SK-N-SH (cell line): ENCODE results near the gene ZNF407. TPM values are rescaled to one million over a fixed set of nuclear protein-coding genes. Genes with fewer than 3 reads are reported as not detected.

Experiments used
- CTCF ChIA-PET: fragments of 300-600, 350-600 bp; formaldehyde crosslinking; extraction: SDS; loops from one replicate; lab custom pipeline; 2021; lab: Yijun Ruan, JAX
- POLR2A ChIA-PET: fragments of 350-600 bp; sonication (Branson Sonifier 250); formaldehyde crosslinking; extraction: SDS; loops from one replicate; lab custom pipeline; 2020; ENCODE audit warnings: antibody characterized with exemption, inconsistent platforms; lab: Yijun Ruan, JAX
- DNase-seq: peaks from one replicate; pipeline ENCODE4 v3.0.0; 2012
- H2AFZ ChIP-seq: fragments of 200-600 bp; sonication (generic); 2 replicates; pipeline ENCODE4 v1.8.1; 2016; ENCODE audit warnings: antibody characterized with exemption, mild to moderate bottlenecking, low read depth
- H3F3A ChIP-seq: fragments of 200-600 bp; sonication (generic); replicated peaks from 2 replicates; pipeline ENCODE3; 2016; ENCODE audit warnings: antibody characterized with exemption, mild to moderate bottlenecking; ENCODE audit not compliant: insufficient read depth
- H3K27ac ChIP-seq, 2 experiments: fragments of 200-500 bp in 1 of 2; fragments of 200-600 bp in 1 of 2; sonication (Bioruptor generic) in 1 of 2; sonication (generic), shearing (Covaris generic) in 1 of 2; 2 replicates each; pipeline versions ENCODE4 v1.5.1 to v1.6.1; 2014 to 2016; ENCODE audit warnings: low read depth in 2 of 2, inconsistent platforms in 1 of 2, low read length in 1 of 2, mild to moderate bottlenecking in 1 of 2, mixed read lengths in 1 of 2
- H3K27me3 ChIP-seq: fragments of 200-600 bp; sonication (generic), shearing (Covaris generic); 2 replicates; pipeline ENCODE4 v1.6.1; 2016; ENCODE audit warnings: mixed run types; ENCODE audit not compliant: insufficient read depth
- H3K36me3 ChIP-seq, 2 experiments: fragments of 200-500 bp in 1 of 2; fragments of 200-600 bp in 1 of 2; sonication (Bioruptor generic) in 1 of 2; sonication (generic) in 1 of 2; replicated peaks in 1 of 2; 2 replicates each; pipeline versions ENCODE3 to v1.5.1; 2014 to 2016; ENCODE audit warnings: low read length in 1 of 2, mild to moderate bottlenecking in 1 of 2; ENCODE audit not compliant: insufficient read depth in 2 of 2, control insufficient read depth in 1 of 2
- H3K4me1 ChIP-seq, 2 experiments: fragments of 200-500 bp in 1 of 2; fragments of 200-600 bp in 1 of 2; sonication (Bioruptor generic) in 1 of 2; sonication (generic), shearing (Covaris generic) in 1 of 2; 2 replicates each; pipeline versions ENCODE4 v1.5.1 to v1.6.1; 2014 to 2016; ENCODE audit warnings: low read depth in 1 of 2, low read length in 1 of 2, mixed run types in 1 of 2; ENCODE audit not compliant: insufficient read depth in 2 of 2, control insufficient read depth in 1 of 2
- H3K4me2 ChIP-seq: fragments of 200-600 bp; sonication (generic), shearing (Covaris generic); 2 replicates; pipeline ENCODE4 v1.6.1; 2017; ENCODE audit warnings: mixed run types
- H3K4me3 ChIP-seq, 2 experiments: fragments of 200-500 bp in 1 of 2; fragments of 200-600 bp in 1 of 2; sonication (Bioruptor generic) in 1 of 2; sonication (generic), shearing (Covaris generic) in 1 of 2; 2 replicates each; pipeline versions ENCODE4 v1.5.1 to v1.8.1; 2014 to 2016; ENCODE audit warnings: low read depth in 2 of 2, inconsistent platforms in 1 of 2, low read length in 1 of 2, mild to moderate bottlenecking in 1 of 2, mixed read lengths in 1 of 2, moderate library complexity in 1 of 2
- H3K79me2 ChIP-seq: fragments of 200-600 bp; sonication (generic); 2 replicates; pipeline ENCODE4 v1.8.1; 2017; ENCODE audit warnings: mild to moderate bottlenecking; ENCODE audit not compliant: insufficient read depth
- H3K9ac ChIP-seq: fragments of 200-600 bp; sonication (generic); 2 replicates; pipeline ENCODE4 v1.6.1; 2017; ENCODE audit warnings: mixed run types
- H3K9me2 ChIP-seq: fragments of 200-600 bp; sonication (generic); 2 replicates; pipeline ENCODE4 v1.6.1; 2017; ENCODE audit warnings: mixed run types
- H3K9me3 ChIP-seq: fragments of 200-600 bp; sonication (generic); 2 replicates; pipeline ENCODE4 v1.6.1; 2017; ENCODE audit warnings: mixed run types, mild to moderate bottlenecking, moderate library complexity
- H4K20me1 ChIP-seq: fragments of 200-600 bp; sonication (generic); 2 replicates; pipeline ENCODE4 v1.6.1; 2017; ENCODE audit warnings: mild to moderate bottlenecking, mixed run types; ENCODE audit not compliant: insufficient read depth
- CHD2 ChIP-seq: fragments of 150-350 bp; IDR thresholded peaks from 2 replicates; pipeline ENCODE4 v1.6.1; 2018; ENCODE audit warnings: low read length; ENCODE audit not compliant: partially characterized antibody
- ELF1 ChIP-seq: IDR thresholded peaks from 2 replicates; pipeline ENCODE4 v1.4.0; 2012
- EP300 ChIP-seq, 2 experiments: IDR thresholded peaks; 2 replicates each; pipeline versions ENCODE4 v1.4.0 to v1.6.1; 2012; ENCODE audit warnings: borderline replicate concordance in 1 of 2, low read depth in 1 of 2, low read length in 1 of 2
- FOXJ3 ChIP-seq: sonication (generic); formaldehyde crosslinking; IDR thresholded peaks from 2 replicates; pipeline ENCODE4 v1.5.1; 2020; ENCODE audit warnings: mild to moderate bottlenecking, missing genetic modification reagents
- FOXM1 ChIP-seq: IDR thresholded peaks from 2 replicates; pipeline ENCODE4 v1.4.0; 2012; ENCODE audit warnings: low read depth, mild to moderate bottlenecking
- GABPA ChIP-seq: IDR thresholded peaks from 2 replicates; pipeline ENCODE4 v1.4.0; 2012; ENCODE audit warnings: low read depth, mild to moderate bottlenecking
- GATA2 ChIP-seq: sonication (generic); formaldehyde crosslinking; IDR thresholded peaks from 2 replicates; pipeline ENCODE4 v1.5.0; 2020; ENCODE audit warnings: mild to moderate bottlenecking, missing genetic modification reagents
- JUND ChIP-seq: IDR thresholded peaks from 2 replicates; pipeline ENCODE4 v1.4.0; 2012
- MXI1 ChIP-seq: IDR thresholded peaks from 2 replicates; pipeline ENCODE4 v1.6.1; 2012; ENCODE audit warnings: mild to moderate bottlenecking, low read depth, low read length, improper control_type of control experiment
- NFIC ChIP-seq: IDR thresholded peaks from 2 replicates; pipeline ENCODE4 v1.4.0; 2012; ENCODE audit warnings: borderline replicate concordance
- NRF1 ChIP-seq: IDR thresholded peaks from 2 replicates; pipeline ENCODE4 v1.6.1; 2012; ENCODE audit warnings: low read depth, mild to moderate bottlenecking, low read length
- RAD21 ChIP-seq: IDR thresholded peaks from 2 replicates; pipeline ENCODE4 v1.6.1; 2012; ENCODE audit warnings: mild to moderate bottlenecking, low read length
- RCOR1 ChIP-seq: fragments of 150-350 bp; IDR thresholded peaks from 2 replicates; pipeline ENCODE4 v1.6.1; 2017; ENCODE audit warnings: antibody characterized with exemption, low read length
- RFX5 ChIP-seq: IDR thresholded peaks from 2 replicates; pipeline ENCODE4 v1.6.1; 2012; ENCODE audit warnings: mild to moderate bottlenecking, improper control_type of control experiment, low read length
- TCF12 ChIP-seq: IDR thresholded peaks from 2 replicates; pipeline ENCODE4 v1.4.0; 2012
- USF1 ChIP-seq: IDR thresholded peaks from 2 replicates; pipeline ENCODE4 v1.4.0; 2012; ENCODE audit warnings: low read depth, borderline replicate concordance
- WGBS: methylation state at CpG from one replicate; pipeline ENCODE4 v1.1.6; 2017; ENCODE audit warnings: low lambda C conversion rate; 5-methylcytosine and 5-hydroxymethylcytosine counted together
- polyA plus RNA-seq, 3 experiments: library from polyadenylated mRNA; depleted of rRNA; stranded (reverse); fragments of >200 nt; gene quantifications; 2 replicates each; pipeline ENCODE4 v1.2.3, GENCODE V29; 2012
- TF ChIP-seq, protein P1 (sequence below): IDR thresholded peaks from 2 replicates; pipeline ENCODE4; 2012
- TF ChIP-seq, protein P2 (sequence below): fragments of 200-600 bp; sonication (generic); IDR thresholded peaks from 2 replicates; pipeline ENCODE4 v1.6.1; 2017; ENCODE audit warnings: antibody characterized with exemption, mild to moderate bottlenecking, moderate library complexity

Gene ZNF407
- polyA plus RNA-seq, 1 of the 3 experiments (the other 2 are of a cell fraction), result 2.6 TPM

DNA sequence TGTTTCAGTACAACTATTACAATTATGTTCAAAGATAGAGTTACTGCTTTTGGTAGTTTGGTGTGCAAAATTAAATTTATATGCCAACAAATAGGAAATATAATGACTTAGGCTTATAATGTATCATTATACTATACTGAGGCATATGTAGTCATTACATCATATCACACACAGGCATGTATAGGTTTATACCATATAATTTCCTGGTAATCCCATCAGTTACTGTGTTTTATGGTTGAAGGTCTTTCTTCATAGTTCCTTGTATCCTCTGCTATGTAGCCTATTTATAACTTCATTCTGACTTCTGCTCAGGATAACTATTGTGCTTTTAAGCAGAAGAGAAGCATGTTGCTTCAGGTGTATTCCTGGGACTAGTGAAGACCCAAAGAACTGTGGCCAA lies 110.5 kb downstream of the ZNF407 start:
- no peak for DNase-seq

DNA sequence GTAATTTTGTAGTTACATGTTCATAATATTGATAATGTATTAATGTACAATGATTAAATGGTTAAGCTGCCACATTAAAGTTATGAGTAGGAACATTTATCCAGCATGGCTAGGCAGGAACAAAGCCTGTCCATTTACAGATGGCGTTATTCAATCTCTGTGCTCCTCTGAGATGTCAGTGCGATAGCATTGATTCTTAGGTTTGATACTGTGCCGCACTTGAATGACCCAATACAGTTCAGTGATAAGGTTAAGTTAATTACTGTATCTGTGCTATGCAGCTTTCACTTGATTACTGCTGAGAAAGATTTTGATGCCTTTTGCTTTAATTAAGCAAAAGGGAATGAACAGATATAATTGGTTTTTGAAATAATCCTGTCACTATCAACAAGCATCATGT lies 111.8 kb downstream of the ZNF407 start:
- CTCF ChIA-PET, result interaction anchor here (2.1 kb wide), 1 partner anchor 8 kb away, joined by 7 read pairs; no protein-coding TSS in a partner anchor

More for the DNA sequence above, 110.5 kb downstream of the ZNF407 start:
- Histone ChIP-seq H3K9me2 (no peaks in the 10 kb centered on the region), H3K9me3 (no peaks in the 10 kb centered on the region), H3K27ac (no peak overlapping the region), H3F3A (no peaks in the 10 kb centered on the region), H3K79me2 (no peaks in the 10 kb centered on the region), H3K4me3 (no peak overlapping the region), H3K36me3 (peaks cover 0 to 3% of the 10 kb centered on the region in 2 experiments), H3K4me2 (no peak overlapping the region), H2AFZ (no peak overlapping the region), H3K4me1 (peaks cover 0 to 3% of the 10 kb centered on the region in 2 experiments; a peak in 3 of 4 replicates), H4K20me1 (no peaks in the 10 kb centered on the region), H3K27me3 (no peaks in the 10 kb centered on the region), H3K9ac (no peak overlapping the region)
- ChIA-PET POLR2A (no interaction called here), CTCF (no interaction called here)
- TF ChIP-seq TCF12, result no peak

DNA sequence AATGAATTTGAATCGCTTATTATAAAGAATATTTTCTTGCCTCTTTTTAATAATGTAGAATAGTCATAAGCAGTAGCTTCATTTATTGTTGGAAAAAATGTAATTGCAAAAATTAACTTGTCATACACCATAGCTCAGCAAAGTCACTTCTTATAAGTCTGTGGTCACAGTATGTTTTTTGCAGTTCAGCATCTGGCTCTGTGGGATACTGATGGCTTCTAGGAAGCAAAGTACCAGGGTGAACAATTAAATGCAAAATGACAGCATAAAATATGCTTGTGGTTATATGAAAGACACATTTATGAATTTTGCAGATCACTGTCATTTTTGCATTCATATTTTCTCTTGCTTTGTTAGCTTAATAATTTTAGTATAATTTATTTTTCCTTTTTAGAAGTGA lies 116.5 kb downstream of the ZNF407 start:
- Histone ChIP-seq H3K27ac (no peak overlapping the region), H3K4me1 (peaks cover 0 to 3% of the 10 kb centered on the region in 2 experiments; a peak in 2 of 4 replicates), H3K36me3 (no peaks in the 10 kb centered on the region), H3K4me2 (no peak overlapping the region), H3K79me2 (no peaks in the 10 kb centered on the region), H4K20me1 (no peaks in the 10 kb centered on the region), H2AFZ (no peak overlapping the region), H3K9me2 (no peaks in the 10 kb centered on the region), H3K9me3 (no peaks in the 10 kb centered on the region), H3K9ac (no peak overlapping the region), H3F3A (no peaks in the 10 kb centered on the region), H3K4me3 (no peak overlapping the region), H3K27me3 (no peaks in the 10 kb centered on the region)
- 95% methylated on average over 1 of the region's 1 CpG for WGBS
- no peak for DNase-seq
- ChIA-PET CTCF (interaction anchor here (0.9 kb wide), 1 partner anchor 16 kb away, joined by 3 read pairs; no protein-coding TSS in a partner anchor), POLR2A (no interaction called here)
- TF ChIP-seq JUND (no peak), FOXJ3 (CRISPR knock-in tag) (no peak), ELF1 (no peak), USF1 (no peak), RFX5 (no peak), MXI1 (no peak), RAD21 (no peak), RCOR1 (no peak), NRF1 (no peak), CHD2 (no peak), NFIC (no peak), GABPA (no peak), EP300 (IDR thresholded peaks at IDR 0.05; ENCODE audit: borderline replicate concordance in 1 of 2, low read depth in 1 of 2, low read length in 1 of 2) (no peak)
- TF ChIP-seq, protein P1, sequence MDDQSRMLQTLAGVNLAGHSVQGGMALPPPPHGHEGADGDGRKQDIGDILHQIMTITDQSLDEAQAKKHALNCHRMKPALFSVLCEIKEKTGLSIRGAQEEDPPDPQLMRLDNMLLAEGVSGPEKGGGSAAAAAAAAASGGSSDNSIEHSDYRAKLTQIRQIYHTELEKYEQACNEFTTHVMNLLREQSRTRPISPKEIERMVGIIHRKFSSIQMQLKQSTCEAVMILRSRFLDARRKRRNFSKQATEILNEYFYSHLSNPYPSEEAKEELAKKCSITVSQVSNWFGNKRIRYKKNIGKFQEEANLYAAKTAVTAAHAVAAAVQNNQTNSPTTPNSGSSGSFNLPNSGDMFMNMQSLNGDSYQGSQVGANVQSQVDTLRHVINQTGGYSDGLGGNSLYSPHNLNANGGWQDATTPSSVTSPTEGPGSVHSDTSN, result no peak
- TF ChIP-seq, protein P2, sequence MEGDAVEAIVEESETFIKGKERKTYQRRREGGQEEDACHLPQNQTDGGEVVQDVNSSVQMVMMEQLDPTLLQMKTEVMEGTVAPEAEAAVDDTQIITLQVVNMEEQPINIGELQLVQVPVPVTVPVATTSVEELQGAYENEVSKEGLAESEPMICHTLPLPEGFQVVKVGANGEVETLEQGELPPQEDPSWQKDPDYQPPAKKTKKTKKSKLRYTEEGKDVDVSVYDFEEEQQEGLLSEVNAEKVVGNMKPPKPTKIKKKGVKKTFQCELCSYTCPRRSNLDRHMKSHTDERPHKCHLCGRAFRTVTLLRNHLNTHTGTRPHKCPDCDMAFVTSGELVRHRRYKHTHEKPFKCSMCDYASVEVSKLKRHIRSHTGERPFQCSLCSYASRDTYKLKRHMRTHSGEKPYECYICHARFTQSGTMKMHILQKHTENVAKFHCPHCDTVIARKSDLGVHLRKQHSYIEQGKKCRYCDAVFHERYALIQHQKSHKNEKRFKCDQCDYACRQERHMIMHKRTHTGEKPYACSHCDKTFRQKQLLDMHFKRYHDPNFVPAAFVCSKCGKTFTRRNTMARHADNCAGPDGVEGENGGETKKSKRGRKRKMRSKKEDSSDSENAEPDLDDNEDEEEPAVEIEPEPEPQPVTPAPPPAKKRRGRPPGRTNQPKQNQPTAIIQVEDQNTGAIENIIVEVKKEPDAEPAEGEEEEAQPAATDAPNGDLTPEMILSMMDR, result no peak

More for the DNA sequence above, 111.8 kb downstream of the ZNF407 start:
- H3K9me2 ChIP-seq, result no peaks in the 10 kb centered on the region
- H3K9me3 ChIP-seq, result no peaks in the 10 kb centered on the region
- no peak overlapping the region for H3K9ac ChIP-seq
- TF ChIP-seq FOXM1 (no peak), GATA2 (peak; percentile 77)
- no peak overlapping the region for H2AFZ ChIP-seq
- no peak overlapping the region for H3K4me2 ChIP-seq
- H3K27me3 ChIP-seq, result no peaks in the 10 kb centered on the region
- no peaks in the 10 kb centered on the region for H3K36me3 ChIP-seq
- H3F3A ChIP-seq, result no peaks in the 10 kb centered on the region
- H3K4me3 ChIP-seq, result no peak overlapping the region
- POLR2A ChIA-PET, result no interaction called here
- no peak for DNase-seq
- no peak overlapping the region for H3K27ac ChIP-seq
- no peaks in the 10 kb centered on the region for H4K20me1 ChIP-seq
- WGBS, result 98% methylated on average over 3 of the region's 3 CpGs
- peaks cover 0 to 3% of the 10 kb centered on the region in 2 experiments; a peak in 3 of 4 replicates for H3K4me1 ChIP-seq
- no peaks in the 10 kb centered on the region for H3K79me2 ChIP-seq
